Stomach (tissue), 9 donors: ENCODE measurements around the gene HERPUD2. TPM values are rescaled to one million over a fixed set of nuclear protein-coding genes. Genes with fewer than 3 reads are reported as not detected.

Source experiments
- DNase-seq, 2 donors: peaks; one replicate each; pipeline versions ENCODE4 v3.0.0 to v3.0.0-alpha.2; 2013 to 2019
- H3K27ac ChIP-seq, 5 donors: fragments of 200-600 bp in 4 of 5; sonication (generic) in 4 of 5; one replicate each; pipeline ENCODE4 v1.5.1; 2013 to 2019; ENCODE audit warnings: mild to moderate bottlenecking in 1 of 5, moderate library complexity in 1 of 5
- H3K27me3 ChIP-seq, 3 donors: fragments of 200-600 bp; sonication (generic); one replicate each; pipeline ENCODE4 v1.5.1; 2017 to 2019; ENCODE audit warnings: mixed run types in 1 of 3
- H3K36me3 ChIP-seq, 4 donors: fragments of 200-600 bp; sonication (generic); 1 replicate in 3 of 4; 2 replicates in 1 of 4; pipeline ENCODE4 v1.5.1; 2016 to 2019
- H3K4me1 ChIP-seq, 4 donors: fragments of 200-600 bp; sonication (generic); one replicate each; pipeline ENCODE4 v1.5.1; 2016 to 2019
- H3K4me3 ChIP-seq, 4 donors: fragments of 200-600 bp; sonication (generic) in 3 of 4; one replicate each; pipeline ENCODE4 v1.5.1; 2016 to 2019; ENCODE audit warnings: mild to moderate bottlenecking in 1 of 4
- H3K9me3 ChIP-seq, 4 donors: fragments of 200-600 bp; sonication (generic); one replicate each; pipeline ENCODE4 v1.5.1; 2016 to 2019
- CTCF ChIP-seq, 7 experiments: fragments of 450-650 bp in 4 of 7; fragments of 200-600 bp in 3 of 7; sonication (generic) in 3 of 7; IDR thresholded peaks; one replicate each; pipeline ENCODE4 v1.5.1; 2016 to 2019; ENCODE audit warnings: antibody characterized with exemption in 7 of 7, control low read depth in 2 of 7, mild to moderate bottlenecking in 1 of 7
- EP300 ChIP-seq: sonication (generic); formaldehyde crosslinking; IDR thresholded peaks from one replicate; pipeline ENCODE4 v1.6.1; 2017; ENCODE audit warnings: antibody characterized with exemption
- POLR2A ChIP-seq, 4 donors: fragments of 450-650 bp; IDR thresholded peaks; one replicate each; pipeline ENCODE4 v1.6.1; 2016; ENCODE audit warnings: antibody characterized with exemption in 4 of 4, control low read depth in 2 of 4, mild to moderate bottlenecking in 1 of 4, moderate library complexity in 1 of 4
- POLR2AphosphoS5 ChIP-seq, 3 donors: sonication (generic); formaldehyde crosslinking; IDR thresholded peaks; one replicate each; pipeline ENCODE4 v1.6.1; 2016; ENCODE audit warnings: antibody characterized with exemption in 3 of 3
- WGBS, 5 donors: extraction: QIAGEN DNeasy Blood & Tissue Kit in 3 of 5; methylation state at CpG; one replicate each; pipeline versions ENCODE4 v1.1.5 to v1.1.7; 2013 to 2018; 5-methylcytosine and 5-hydroxymethylcytosine counted together
- intact Hi-C: fragments of 100-400 bp; cut with DNase I; formaldehyde crosslinking; loops from one replicate; pipeline ENCODE4 v1.15.1; 2023; ENCODE audit warnings: low total_unique reads
- polyA plus RNA-seq, 3 donors: library from polyadenylated mRNA; stranded (reverse); fragments of 200-250 nt; gene quantifications; one replicate each; pipeline ENCODE4 v1.2.3, GENCODE V29; 2013
- total RNA-seq, 5 donors: library from RNA; depleted of rRNA; stranded (reverse); fragments of >200 nt; gene quantifications; one replicate each; pipeline versions ENCODE4 v1.1.0 to v1.2.3, GENCODE V29; 2014 to 2016
- donor health status: healthy with polysubstance abuse.
- donor health status: Bipolar disorder and iron deficiency.
- donor health status: healthy.

HERPUD2 gene
- total and polyA plus RNA-seq, 8 donors: 1.4 to 26.7 (median 9.0) TPM

DNA sequence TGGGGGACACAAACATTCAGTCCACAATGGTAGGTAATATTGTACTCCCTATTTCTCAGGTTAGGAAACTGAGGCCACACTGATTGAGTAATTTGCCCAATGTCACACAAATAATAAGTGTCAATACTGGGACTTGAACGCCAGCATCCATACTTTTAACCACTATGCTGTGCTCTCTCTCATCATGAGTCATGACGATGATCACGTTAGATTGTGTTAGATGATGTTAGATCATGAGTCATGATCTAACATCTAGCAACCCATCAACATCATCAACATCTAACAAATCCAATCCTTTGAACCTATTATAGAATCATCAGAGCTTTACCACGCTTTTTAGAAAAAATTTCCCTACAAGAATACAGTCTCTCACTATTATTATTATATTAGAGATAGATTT is 28.1 kb upstream of the HERPUD2 start:
- DNase-seq: no peak
- 80 to 86% (median 84%) methylated on average over 4 of the region's 4 CpGs for WGBS, 5 donors
- H3K9me3 ChIP-seq: no peaks in the 10 kb centered on the region
- no peak overlapping the region for H3K4me3 ChIP-seq
- H3K27me3 ChIP-seq: no peaks in the 10 kb centered on the region
- intact Hi-C loops: no loop called here
- H3K27ac ChIP-seq: no peak overlapping the region
- no peaks in the 10 kb centered on the region for H3K36me3 ChIP-seq
- TF ChIP-seq POLR2AphosphoS5 (IDR thresholded peaks at IDR 0.05) (no peak), EP300 (no peak), CTCF (IDR thresholded peaks at IDR 0.05) (no peak), POLR2A (IDR thresholded peaks at IDR 0.05) (no peak)
- H3K4me1 ChIP-seq: peaks cover 0 to 9% (median 4%) of the 10 kb centered on the region in 4 donors

GRCh38 chr7:35722054-35722849 is 27.3 kb upstream of the HERPUD2 start:
- Histone ChIP-seq H3K9me3 (no peaks in the 10 kb centered on the region), H3K36me3 (no peaks in the 10 kb centered on the region), H3K4me3 (no peak overlapping the region), H3K27me3 (no peaks in the 10 kb centered on the region), H3K4me1 (peaks cover 0 to 9% (median 1%) of the 10 kb centered on the region in 4 donors), H3K27ac (no peak overlapping the region)
- no peak for DNase-seq
- intact Hi-C loops: no loop called here
- no peak for TF ChIP-seq EP300
- no peak for TF ChIP-seq CTCF (IDR thresholded peaks at IDR 0.05)
- TF ChIP-seq POLR2A (IDR thresholded peaks at IDR 0.05): no peak
- TF ChIP-seq POLR2AphosphoS5 (IDR thresholded peaks at IDR 0.05): no peak
- WGBS, 5 donors: 65 to 73% (median 71%) methylated on average over 7 of the region's 7 CpGs

DNA sequence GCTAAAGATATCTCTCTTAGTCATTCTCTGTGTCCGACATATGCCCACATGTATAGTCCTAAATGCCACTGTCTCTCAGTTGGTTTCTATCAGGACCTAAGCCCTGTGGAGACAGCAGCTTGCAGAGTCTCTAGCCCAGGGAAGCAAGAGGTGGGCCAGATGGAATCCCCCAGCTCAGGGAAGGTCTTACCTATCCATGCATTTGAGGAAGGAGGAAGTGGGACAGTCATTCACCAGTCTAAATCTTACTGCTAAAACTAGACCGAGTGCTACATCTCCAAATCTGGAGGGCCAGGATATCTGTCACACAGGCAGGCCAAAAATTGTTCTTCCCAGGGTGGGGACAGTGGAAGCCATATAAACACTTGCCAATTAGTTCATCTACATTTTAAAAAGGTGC is 26.4 kb upstream of the HERPUD2 start:
- Histone ChIP-seq H3K27me3 (no peaks in the 10 kb centered on the region), H3K36me3 (no peaks in the 10 kb centered on the region), H3K4me1 (peaks cover 0 to 19% (median 9%) of the 10 kb centered on the region in 4 donors), H3K9me3 (no peaks in the 10 kb centered on the region), H3K27ac (no peak overlapping the region), H3K4me3 (no peak overlapping the region)
- WGBS, 5 donors: 93 to 98% (median 96%) methylated on average over 2 of the region's 2 CpGs
- no peak for TF ChIP-seq EP300
- no peak for TF ChIP-seq POLR2A (IDR thresholded peaks at IDR 0.05)
- no peak for TF ChIP-seq CTCF (IDR thresholded peaks at IDR 0.05)
- TF ChIP-seq POLR2AphosphoS5 (IDR thresholded peaks at IDR 0.05): no peak
- no peak for DNase-seq
- intact Hi-C loops: no loop called here

GRCh38 chr7:35720849-35721248 is 25.9 kb upstream of the HERPUD2 start:
- TF ChIP-seq POLR2A (IDR thresholded peaks at IDR 0.05) (no peak), EP300 (no peak), CTCF (IDR thresholded peaks at IDR 0.05) (no peak), POLR2AphosphoS5 (IDR thresholded peaks at IDR 0.05) (no peak)
- Histone ChIP-seq H3K4me3 (no peak overlapping the region), H3K27ac (no peak overlapping the region), H3K27me3 (no peaks in the 10 kb centered on the region), H3K9me3 (no peaks in the 10 kb centered on the region), H3K4me1 (peaks cover 0 to 23% (median 11%) of the 10 kb centered on the region in 4 donors), H3K36me3 (no peaks in the 10 kb centered on the region)
- intact Hi-C loops: no loop called here
- no peak for DNase-seq
